GM06990 (cell line): ENCODE data around the gene JAKMIP1.

ENCODE experiments used
- DNase-seq: peaks from one replicate; pipeline ENCODE4 v3.0.0-alpha.2; 2011; ENCODE audit not compliant: insufficient read length; ENCODE audit errors: extremely low read depth
- H3K27me3 ChIP-seq: replicated peaks from 2 replicates; pipeline ENCODE4 v1.6.0; 2011; ENCODE audit warnings: low read length; ENCODE audit not compliant: control insufficient read depth, insufficient read depth
- H3K36me3 ChIP-seq: 2 replicates; pipeline ENCODE4 v1.5.1; 2011; ENCODE audit warnings: low read length; ENCODE audit not compliant: control insufficient read depth, insufficient read depth
- H3K4me3 ChIP-seq: replicated peaks from 2 replicates; pipeline ENCODE4 v1.5.1; 2011; ENCODE audit warnings: low read depth, mild to moderate bottlenecking, control low read depth, low read length
- TF ChIP-seq, protein P1 (sequence below): IDR thresholded peaks from 2 replicates; pipeline ENCODE4 v1.5.1; 2011; ENCODE audit warnings: low read length, control low read depth, mild to moderate bottlenecking, inconsistent platforms; ENCODE audit not compliant: insufficient read depth, poor library complexity, severe bottlenecking

JAKMIP1 gene

GRCh38 chr4:6152869-6153705 lies 47.3 kb downstream of the JAKMIP1 start:
- DNase-seq, result no peak

GRCh38 chr4:6150046-6150735 lies 50.2 kb downstream of the JAKMIP1 start:
- H3K27me3 ChIP-seq, result no peaks in the 10 kb centered on the region; the same call in none of the 2 replicates
- no peaks in the 10 kb centered on the region for H3K36me3 ChIP-seq
- H3K4me3 ChIP-seq, result no peak overlapping the region
- TF ChIP-seq, protein P1, sequence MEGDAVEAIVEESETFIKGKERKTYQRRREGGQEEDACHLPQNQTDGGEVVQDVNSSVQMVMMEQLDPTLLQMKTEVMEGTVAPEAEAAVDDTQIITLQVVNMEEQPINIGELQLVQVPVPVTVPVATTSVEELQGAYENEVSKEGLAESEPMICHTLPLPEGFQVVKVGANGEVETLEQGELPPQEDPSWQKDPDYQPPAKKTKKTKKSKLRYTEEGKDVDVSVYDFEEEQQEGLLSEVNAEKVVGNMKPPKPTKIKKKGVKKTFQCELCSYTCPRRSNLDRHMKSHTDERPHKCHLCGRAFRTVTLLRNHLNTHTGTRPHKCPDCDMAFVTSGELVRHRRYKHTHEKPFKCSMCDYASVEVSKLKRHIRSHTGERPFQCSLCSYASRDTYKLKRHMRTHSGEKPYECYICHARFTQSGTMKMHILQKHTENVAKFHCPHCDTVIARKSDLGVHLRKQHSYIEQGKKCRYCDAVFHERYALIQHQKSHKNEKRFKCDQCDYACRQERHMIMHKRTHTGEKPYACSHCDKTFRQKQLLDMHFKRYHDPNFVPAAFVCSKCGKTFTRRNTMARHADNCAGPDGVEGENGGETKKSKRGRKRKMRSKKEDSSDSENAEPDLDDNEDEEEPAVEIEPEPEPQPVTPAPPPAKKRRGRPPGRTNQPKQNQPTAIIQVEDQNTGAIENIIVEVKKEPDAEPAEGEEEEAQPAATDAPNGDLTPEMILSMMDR, result no peak
- no peak for DNase-seq

More at GRCh38 chr4:6152869-6153705, 47.3 kb downstream of the JAKMIP1 start:
- Histone ChIP-seq H3K36me3 (no peaks in the 10 kb centered on the region), H3K4me3 (no peak overlapping the region), H3K27me3 (no peaks in the 10 kb centered on the region; the same call in none of the 2 replicates)
- TF ChIP-seq, protein P1, result no peak

DNA sequence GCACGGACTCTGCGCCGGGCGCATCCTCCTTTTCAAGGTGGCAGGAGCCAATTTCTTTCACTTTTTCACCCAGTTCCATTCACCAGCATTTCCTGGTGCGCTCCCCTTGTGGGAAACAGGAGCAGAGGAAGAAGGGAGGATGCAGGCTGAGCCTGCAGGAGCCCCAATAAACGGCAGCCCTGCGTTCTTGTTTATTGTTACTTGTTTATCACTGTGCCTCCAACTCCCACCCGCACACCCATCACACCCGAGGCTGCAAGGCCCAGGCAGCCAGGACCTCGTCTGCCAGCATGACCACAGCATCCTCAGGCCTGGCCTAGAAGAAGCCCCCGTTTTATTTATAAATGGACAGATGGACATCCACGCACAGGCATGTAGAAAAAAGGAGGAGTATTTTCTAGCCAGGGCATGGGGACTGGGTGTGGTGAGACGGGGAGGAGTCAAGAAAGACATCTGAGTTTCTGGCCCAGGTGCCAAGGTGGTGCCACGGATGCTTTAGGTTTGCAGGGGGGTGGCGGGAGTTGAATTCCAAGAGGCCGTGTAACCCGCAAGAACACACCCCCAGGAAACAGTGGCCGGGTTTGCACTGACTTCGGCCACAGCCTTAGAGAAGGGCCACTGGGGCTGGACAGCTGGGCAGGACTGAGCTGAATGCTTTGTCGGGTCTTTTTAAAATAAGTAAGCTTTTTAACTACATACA lies 51.7 kb downstream of the JAKMIP1 start:
- no peak for DNase-seq
- H3K36me3 ChIP-seq, result no peaks in the 10 kb centered on the region
- no peak overlapping the region for H3K4me3 ChIP-seq
- H3K27me3 ChIP-seq, result no peaks in the 10 kb centered on the region; the same call in 1 of the 2 replicates
- TF ChIP-seq, protein P1, result no peak

DNA sequence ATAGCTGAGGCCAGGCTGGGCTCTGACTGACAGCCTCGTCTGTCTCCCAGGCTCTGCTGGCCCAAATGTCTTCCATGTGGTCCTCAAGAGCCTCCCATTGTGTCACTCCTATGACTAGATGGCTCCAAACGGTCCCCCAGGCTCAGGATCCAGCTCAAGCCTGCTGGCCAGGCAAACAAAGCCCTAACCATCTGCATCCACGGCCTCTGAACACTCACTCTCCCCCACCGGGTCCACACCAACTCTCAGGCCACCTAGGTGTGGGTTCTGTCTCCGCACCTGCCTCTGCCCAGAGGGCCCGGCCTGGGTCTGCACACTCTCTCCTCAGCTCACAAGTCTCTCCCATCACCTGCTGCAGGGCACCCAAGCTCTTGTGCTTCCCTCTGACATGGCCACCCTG lies 52.9 kb downstream of the JAKMIP1 start:
- no peaks in the 10 kb centered on the region; the same call in 1 of the 2 replicates for H3K27me3 ChIP-seq
- no peak overlapping the region for H3K4me3 ChIP-seq
- TF ChIP-seq, protein P1, result no peak
- H3K36me3 ChIP-seq, result no peaks in the 10 kb centered on the region
- no peak for DNase-seq

DNA sequence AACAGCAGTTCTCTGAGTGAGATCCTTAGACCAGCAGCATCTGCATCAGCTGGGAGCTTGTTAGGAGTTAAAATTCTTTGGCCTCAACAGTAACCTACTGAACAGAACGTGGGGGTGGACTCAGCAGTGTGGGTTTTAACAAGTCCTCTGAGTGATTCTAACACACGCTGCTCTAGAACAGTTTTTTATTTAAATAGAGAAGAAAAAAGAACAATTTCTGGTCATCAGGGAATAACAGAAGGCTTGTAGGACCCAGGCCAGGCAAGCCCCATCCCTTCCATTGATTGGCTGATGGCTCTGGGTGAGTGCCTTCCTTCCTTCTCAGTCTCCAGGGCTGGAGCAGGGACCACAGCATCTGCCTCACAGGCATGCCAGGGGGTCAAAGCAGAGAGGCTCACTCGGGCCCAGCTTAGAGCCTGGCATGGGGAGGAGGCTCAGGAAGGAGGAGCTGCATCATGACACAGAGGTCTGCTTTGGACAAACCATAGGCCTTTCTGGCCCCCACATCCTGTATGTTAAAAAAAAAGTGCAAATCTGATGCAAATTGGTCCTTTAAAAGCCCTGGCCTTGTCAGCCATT lies 56.7 kb downstream of the JAKMIP1 start:
- TF ChIP-seq, protein P1, result no peak
- H3K4me3 ChIP-seq, result no peak overlapping the region
- DNase-seq, result no peak
- H3K36me3 ChIP-seq, result no peaks in the 10 kb centered on the region
- no peaks in the 10 kb centered on the region for H3K27me3 ChIP-seq
